Heart left ventricle (tissue), 16 donors: ENCODE measurements around the gene TUT1. TPM values are rescaled to one million over a fixed set of nuclear protein-coding genes. Genes with fewer than 3 reads are reported as not detected.
A peak's percentile ranks its signal among the peaks of the same experiment; 100 is the strongest.
"Not testable (repeated sequence)": the region's sequence is repeated elsewhere in the genome, so short reads cannot be mapped to it uniquely, and the experiment has no call there.

Source experiments
- ATAC-seq, 4 donors: fragments of 200-7000 bp; cut with Tn5 transposase; one replicate each; pipeline ENCODE4 v1.9.1; 2020 to 2022; ENCODE audit warnings: moderate library complexity in 4 of 4, mild to moderate bottlenecking in 3 of 4, moderate number of reproducible peaks in 1 of 4
- DNase-seq, 5 donors: peaks; one replicate each; pipeline ENCODE4 v3.0.0-alpha.2; 2020
- H3K27ac ChIP-seq, 12 donors: fragments of 200-600 bp; sonication (generic) in 4 of 12; one replicate each; pipeline versions ENCODE4 v1.5.0 to v1.8.0; 2016 to 2022; ENCODE audit warnings: mild to moderate bottlenecking in 2 of 12
- H3K27me3 ChIP-seq, 9 donors: fragments of 200-600 bp; sonication (generic) in 2 of 9; one replicate each; pipeline versions ENCODE4 v1.5.1 to v1.8.0; 2016 to 2022; ENCODE audit warnings: mild to moderate bottlenecking in 3 of 9
- H3K36me3 ChIP-seq, 9 donors: fragments of 200-600 bp; sonication (generic) in 2 of 9; one replicate each; pipeline versions ENCODE4 v1.5.0 to v1.8.0; 2018 to 2022; ENCODE audit warnings: mild to moderate bottlenecking in 2 of 9
- H3K4me1 ChIP-seq, 12 donors: fragments of 200-600 bp; sonication (generic) in 4 of 12; one replicate each; pipeline versions ENCODE4 v1.5.0 to v1.8.0; 2016 to 2022; ENCODE audit warnings: mild to moderate bottlenecking in 3 of 12
- H3K4me3 ChIP-seq, 12 donors: fragments of 200-600 bp; sonication (generic) in 4 of 12; one replicate each; pipeline versions ENCODE4 v1.5.0 to v1.8.0; 2017 to 2022; ENCODE audit warnings: mild to moderate bottlenecking in 9 of 12, moderate library complexity in 4 of 12
- H3K9me3 ChIP-seq, 12 donors: fragments of 200-600 bp; sonication (generic) in 4 of 12; one replicate each; pipeline versions ENCODE4 v1.5.0 to v1.8.0; 2016 to 2022; ENCODE audit warnings: mild to moderate bottlenecking in 1 of 12
- CTCF ChIP-seq, 12 donors: fragments of 200-600 bp; sonication (generic) in 4 of 12; IDR thresholded peaks; one replicate each; pipeline versions ENCODE4 v1.5.0 to v1.8.0; 2018 to 2022; ENCODE audit warnings: antibody characterized with exemption in 12 of 12, mild to moderate bottlenecking in 5 of 12
- POLR2A ChIP-seq, 2 donors: fragments of 450-650 bp; IDR thresholded peaks; one replicate each; pipeline ENCODE4 v1.6.1; 2017; ENCODE audit warnings: antibody characterized with exemption in 2 of 2, mild to moderate bottlenecking in 2 of 2, moderate library complexity in 2 of 2
- WGBS, 4 donors: extraction: QIAGEN DNeasy Blood & Tissue Kit in 2 of 4; methylation state at CpG; one replicate each; pipeline versions ENCODE4 v1.1.5 to v1.1.7; 2013 to 2018; 5-methylcytosine and 5-hydroxymethylcytosine counted together
- intact Hi-C, 10 donors: fragments of 100-400 bp; cut with DNase I; formaldehyde crosslinking; loops; one replicate each; pipeline versions ENCODE4 v1.11.1 to v1.14.2; 2022
- polyA plus RNA-seq, 2 donors: library from polyadenylated mRNA; stranded (reverse); fragments of 200-250 nt; gene quantifications; one replicate each; pipeline ENCODE4 v1.2.3, GENCODE V29; 2013
- total RNA-seq, 9 donors: library from RNA; depleted of rRNA in 2 of 9; stranded (reverse); fragments of >200 nt in 2 of 9; fragmentation: NEBNext Ultra II Directional in 3 of 9; extraction: Animal tissue kit (Norgen Biotek cat#: 25700) in 3 of 9; gene quantifications; one replicate each; pipeline versions ENCODE4 v1.1.0 to v1.2.4, GENCODE V29; 2016 to 2023
- donor health status: ischemic (EF 13 %, LVEDD 7.1; RV severe dilation, severe dysfunction).
- donor health status: healthy with polysubstance abuse.
- donor health status: DM: no; HTN: yes; CAD: no.
- donor health status: DM: no; HTN: no; CAD: no.
- donor health status: ischemic (EF 25% LVEDD 6.9; RV normal size, moderate dysfunction).
- donor health status: ischemic (EF 25% LVEDD 5.7; RV mildly dilated, moderate dysfunction).
- donor health status: healthy.
- donor health status: DM: yes; HTN: yes; CAD: no.
- donor health status: ischemic (EF 35%, LVEDD 5.7; RV mildly dilated, moderate dysfunction).
- donor health status: nonischemic (EF 11% LVEDD 7.7; RV severe dilation, severe dysfunction).
- donor health status: DM: yes; HTN: yes; CAD: no.
- donor health status: PGD.
- donor health status: ischemic (EF 29% LVEDD 5.4; RV normal size, mild dysfunction).
- donor health status: nonischemic (EF 23%, LVEDD 6.1; RV moderate dilation, normal function).

TUT1 gene
- total and polyA plus RNA-seq, 11 donors, result 6.3 to 16.3 (median 11.3) TPM

- Histone ChIP-seq H3K4me3 (no peak overlapping the region), H3K9me3 (no peaks in the 10 kb centered on the region), H3K27ac (no peak overlapping the region), H3K27me3 (no peaks in the 10 kb centered on the region), H3K4me1 (peaks cover 0 to 20% (median 12%) of the 10 kb centered on the region in 12 donors), H3K36me3 (peaks cover 0 to 100% (median 96%) of the 10 kb centered on the region in 9 donors)
- intact Hi-C loops, result no loop called here
- TF ChIP-seq CTCF (IDR thresholded peaks at IDR 0.05) (no peak), POLR2A (IDR thresholded peaks at IDR 0.05) (no peak)
- ATAC-seq (no peak), DNase-seq (no peak)
- 92 to 95% (median 94%) methylated on average over 8 of the region's 8 CpGs for WGBS, 4 donors
Observed at GRCh38 chr11:62566247-62566646, 25.1 kb downstream of the TUT1 start.

- Histone ChIP-seq H3K27me3 (no peaks in the 10 kb centered on the region), H3K27ac (no peak overlapping the region), H3K4me1 (peaks cover 0 to 25% (median 15%) of the 10 kb centered on the region in 12 donors), H3K9me3 (no peaks in the 10 kb centered on the region), H3K4me3 (no peak overlapping the region), H3K36me3 (peaks cover 0 to 98% (median 92%) of the 10 kb centered on the region in 9 donors)
- ATAC-seq (no peak), DNase-seq (no peak)
- WGBS, 4 donors, result 68 to 80% (median 72%) methylated on average over 5 of the region's 5 CpGs
- TF ChIP-seq CTCF (IDR thresholded peaks at IDR 0.05) (no peak), POLR2A (IDR thresholded peaks at IDR 0.05) (no peak)
- intact Hi-C loops, result no loop called here
Observed at GRCh38 chr11:62565100-62565802, 26.1 kb downstream of the TUT1 start.

GRCh38 chr11:62561677-62562230, 29.6 kb downstream of the TUT1 start:
- intact Hi-C loops, result loop anchor here in 7 of 10 donors (2.0 to 5.0 kb wide), 8 partner anchors 15 to 169 kb away; partner anchors contain the start of gene AHNAK (in 1 of the 7)
- not testable (repeated sequence) for DNase-seq, H3K9me3 ChIP-seq, H3K27me3 ChIP-seq, H3K4me3 ChIP-seq, ATAC-seq
- Histone ChIP-seq H3K36me3 (peaks cover 0 to 88% (median 85%) of the 10 kb centered on the region in 9 donors), H3K27ac (peak overlapping the region in 1 of 12 donors; percentile 86), H3K4me1 (peaks cover 0 to 41% (median 22%) of the 10 kb centered on the region in 12 donors)
- 70 to 74% (median 72%) methylated on average over 3 of the region's 3 CpGs for WGBS, 4 donors

GRCh38 chr11:62560566-62561103, 30.7 kb downstream of the TUT1 start:
- TF ChIP-seq POLR2A (IDR thresholded peaks at IDR 0.05) (no peak), CTCF (IDR thresholded peaks at IDR 0.05) (peak; percentile 74 to 88 (median 82))
- intact Hi-C loops, result loop anchor here in 9 of 10 donors (1.0 to 5.0 kb wide), 11 partner anchors 13 to 168 kb away; partner anchors contain the start of genes AHNAK (in 1 of the 9) and EEF1G (in 1 of the 9)
- ATAC-seq (peak; percentile 80 to 88 (median 84)), DNase-seq (peak; percentile 86 to 92 (median 88))
- Histone ChIP-seq H3K4me3 (no peak overlapping the region), H3K27ac (peak overlapping the region in 11 of 12 donors; percentile 55 to 86 (median 64)), H3K9me3 (no peaks in the 10 kb centered on the region), H3K36me3 (peaks cover 0 to 77% (median 74%) of the 10 kb centered on the region in 9 donors), H3K4me1 (peaks cover 7 to 52% (median 33%) of the 10 kb centered on the region in 12 donors), H3K27me3 (no peaks in the 10 kb centered on the region)
- WGBS, 4 donors, result 30 to 38% (median 35%) methylated on average over 2 of the region's 2 CpGs

- intact Hi-C loops, result loop anchor here (1.0 to 5.0 kb wide), 11 partner anchors 13 to 167 kb away; partner anchors contain the start of genes AHNAK (in 1 of the 10) and EEF1G (in 1 of the 10)
- not testable (repeated sequence) for DNase-seq, H3K27me3 ChIP-seq, ATAC-seq, H3K4me3 ChIP-seq, H3K9me3 ChIP-seq
- 73 to 82% (median 77%) methylated on average over 4 to 5 of the region's 5 CpGs for WGBS, 4 donors
- H3K36me3 ChIP-seq, result peaks cover 0 to 67% (median 64%) of the 10 kb centered on the region in 9 donors
- H3K4me1 ChIP-seq, result peaks cover 7 to 62% (median 43%) of the 10 kb centered on the region in 12 donors
- H3K27ac ChIP-seq, result peak overlapping the region in 11 of 12 donors; percentile 55 to 86 (median 64)
Observed at GRCh38 chr11:62559626-62560025, 31.7 kb downstream of the TUT1 start.
